ENCODE results near the gene ACACB. TPM values are rescaled to one million over a fixed set of nuclear protein-coding genes. Genes with fewer than 3 reads are reported as not detected.

The ACACB gene
- polyA plus RNA-seq, 1 donor from 2014 or later: 0.22 TPM

DNA sequence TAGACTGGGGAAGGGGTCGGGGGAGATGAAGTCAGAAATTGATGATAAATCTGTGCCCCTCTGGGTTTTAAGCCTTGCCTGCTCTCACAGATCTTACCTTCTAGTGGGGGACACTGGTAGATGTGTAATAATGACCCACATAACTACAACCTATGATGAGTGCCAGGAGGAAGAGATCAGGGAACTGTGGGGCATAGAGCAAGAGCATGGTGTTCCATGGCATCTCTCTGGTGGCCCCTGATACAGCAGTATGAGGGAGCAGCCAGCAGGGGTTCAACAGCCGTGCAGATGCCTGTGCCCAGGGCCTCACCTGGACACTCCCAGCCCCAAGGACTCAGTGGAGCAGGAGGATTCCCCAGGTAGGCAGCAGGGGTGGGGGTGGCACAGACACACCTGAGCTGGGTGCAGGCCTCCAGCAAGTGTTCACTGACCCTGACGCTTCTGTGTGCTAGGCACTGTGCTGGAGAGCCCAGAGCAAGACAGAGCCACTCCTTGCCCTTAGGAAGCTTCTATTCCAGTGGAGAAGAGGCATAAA, 5.0 kb downstream of the ACACB start:
- H4K20me1 ChIP-seq (ENCODE audit: insufficient read depth): no peaks in the 10 kb centered on the region
- H3F3A ChIP-seq (ENCODE audit: insufficient read depth, low read length, poor library complexity, severe bottlenecking): no peaks in the 10 kb centered on the region
- no peaks in the 10 kb centered on the region for H3K36me3 ChIP-seq (ENCODE audit: insufficient read depth, low read length)
- no peaks in the 10 kb centered on the region for H3K27me3 ChIP-seq (ENCODE audit: insufficient read depth, low read depth, low read length)
- no peak overlapping the region for H3K27ac ChIP-seq (ENCODE audit: low read length)
- no peak overlapping the region for H3K9ac ChIP-seq (ENCODE audit: low read length)
- no peak for TF ChIP-seq SMC3 (conservative IDR thresholded peaks at IDR 0.05; ENCODE audit: poor library complexity)
- no peak overlapping the region for H3K4me3 ChIP-seq (ENCODE audit: low read length)
- H3K9me3 ChIP-seq (ENCODE audit: low read length): no peaks in the 10 kb centered on the region
- no peaks in the 10 kb centered on the region for H3K79me2 ChIP-seq (replicated peaks; ENCODE audit: insufficient read depth, low read length)
- no peak overlapping the region for H2AFZ ChIP-seq (ENCODE audit: low read depth, low read length)
- H3K4me2 ChIP-seq (ENCODE audit: low read length): no peak overlapping the region
- no peaks in the 10 kb centered on the region for H3K9me2 ChIP-seq (ENCODE audit: insufficient read depth, low read length)

DNA sequence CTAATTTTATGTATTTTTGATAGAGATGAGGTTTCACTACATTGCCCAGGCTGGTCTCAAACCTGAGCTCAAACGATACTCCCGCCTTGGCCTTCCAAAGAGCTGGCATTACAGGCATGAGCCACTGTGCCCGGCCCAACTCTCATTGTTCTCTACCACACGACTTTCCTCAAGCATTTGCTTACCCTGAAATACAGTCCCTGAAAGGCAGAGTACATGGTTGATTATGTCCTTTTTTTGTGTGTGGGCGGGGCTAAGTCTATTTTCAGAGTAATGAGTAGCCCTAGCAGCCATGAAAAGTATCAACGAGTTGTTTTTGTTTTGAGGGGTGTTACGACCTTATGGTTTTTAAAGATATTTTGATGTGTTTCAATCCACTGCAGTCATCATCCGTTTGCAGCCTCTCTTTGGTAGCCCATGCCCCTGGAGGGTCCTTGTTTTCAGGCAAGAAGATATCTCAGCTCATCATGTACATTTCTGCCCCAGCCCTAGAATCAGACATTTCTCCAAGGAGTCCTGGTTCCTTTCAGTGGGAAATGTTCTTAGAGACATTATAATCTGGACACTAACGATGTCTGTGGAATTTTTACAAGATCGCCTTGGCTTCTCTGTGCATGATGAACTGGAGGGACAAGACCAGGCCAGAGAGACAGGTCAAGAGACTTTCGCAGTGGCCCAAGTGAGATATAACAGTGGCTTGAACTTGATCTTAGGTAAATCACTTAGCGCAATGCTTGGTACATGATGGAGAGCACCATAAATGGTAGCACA, 8.7 kb downstream of the ACACB start:
- Histone ChIP-seq H3K4me3 (ENCODE audit: low read length) (no peak overlapping the region), H2AFZ (ENCODE audit: low read depth, low read length) (no peak overlapping the region), H3K9me2 (ENCODE audit: insufficient read depth, low read length) (no peaks in the 10 kb centered on the region), H3K79me2 (replicated peaks; ENCODE audit: insufficient read depth, low read length) (no peaks in the 10 kb centered on the region), H4K20me1 (ENCODE audit: insufficient read depth) (no peaks in the 10 kb centered on the region), H3K4me2 (ENCODE audit: low read length) (no peak overlapping the region), H3F3A (ENCODE audit: insufficient read depth, low read length, poor library complexity, severe bottlenecking) (no peaks in the 10 kb centered on the region), H3K27me3 (ENCODE audit: insufficient read depth, low read depth, low read length) (no peaks in the 10 kb centered on the region), H3K9me3 (ENCODE audit: low read length) (no peaks in the 10 kb centered on the region), H3K27ac (ENCODE audit: low read length) (no peak overlapping the region), H3K36me3 (ENCODE audit: insufficient read depth, low read length) (no peaks in the 10 kb centered on the region), H3K9ac (ENCODE audit: low read length) (no peak overlapping the region)
- TF ChIP-seq, protein P1, sequence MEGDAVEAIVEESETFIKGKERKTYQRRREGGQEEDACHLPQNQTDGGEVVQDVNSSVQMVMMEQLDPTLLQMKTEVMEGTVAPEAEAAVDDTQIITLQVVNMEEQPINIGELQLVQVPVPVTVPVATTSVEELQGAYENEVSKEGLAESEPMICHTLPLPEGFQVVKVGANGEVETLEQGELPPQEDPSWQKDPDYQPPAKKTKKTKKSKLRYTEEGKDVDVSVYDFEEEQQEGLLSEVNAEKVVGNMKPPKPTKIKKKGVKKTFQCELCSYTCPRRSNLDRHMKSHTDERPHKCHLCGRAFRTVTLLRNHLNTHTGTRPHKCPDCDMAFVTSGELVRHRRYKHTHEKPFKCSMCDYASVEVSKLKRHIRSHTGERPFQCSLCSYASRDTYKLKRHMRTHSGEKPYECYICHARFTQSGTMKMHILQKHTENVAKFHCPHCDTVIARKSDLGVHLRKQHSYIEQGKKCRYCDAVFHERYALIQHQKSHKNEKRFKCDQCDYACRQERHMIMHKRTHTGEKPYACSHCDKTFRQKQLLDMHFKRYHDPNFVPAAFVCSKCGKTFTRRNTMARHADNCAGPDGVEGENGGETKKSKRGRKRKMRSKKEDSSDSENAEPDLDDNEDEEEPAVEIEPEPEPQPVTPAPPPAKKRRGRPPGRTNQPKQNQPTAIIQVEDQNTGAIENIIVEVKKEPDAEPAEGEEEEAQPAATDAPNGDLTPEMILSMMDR (IDR thresholded peaks at IDR 0.05; ENCODE audit: poor library complexity, severe bottlenecking): no peak
- TF ChIP-seq REST (IDR thresholded peaks at IDR 0.05; ENCODE audit: borderline replicate concordance): no peak
- no peak for TF ChIP-seq MXI1 (conservative IDR thresholded peaks at IDR 0.05; ENCODE audit: poor library complexity, severe bottlenecking)
- TF ChIP-seq EZH2 (IDR thresholded peaks at IDR 0.05; ENCODE audit: borderline replicate concordance, insufficient read depth, low read length, poor library complexity, severe bottlenecking): no peak
- no peak for TF ChIP-seq RAD21 (conservative IDR thresholded peaks at IDR 0.05)
- no peak for TF ChIP-seq POLR2AphosphoS5 (IDR thresholded peaks at IDR 0.05)
- no peak for TF ChIP-seq EP300 (conservative IDR thresholded peaks at IDR 0.05; ENCODE audit: poor library complexity, severe bottlenecking)
- no peak for TF ChIP-seq TAF1 (IDR thresholded peaks at IDR 0.05; ENCODE audit: low read depth)
- TF ChIP-seq SMC3 (conservative IDR thresholded peaks at IDR 0.05; ENCODE audit: poor library complexity): no peak

All from neural cell (in vitro differentiated cells).